Neural cell (in vitro differentiated cells): ENCODE measurements around the gene EMILIN3. TPM values are rescaled to one million over a fixed set of nuclear protein-coding genes. Genes with fewer than 3 reads are reported as not detected.

ENCODE experiments used
- H2AFZ ChIP-seq: fragments of 200-600, 300-800 bp; sonication (generic), shearing (Covaris generic); 2 replicates; pipeline ENCODE4 v1.6.0; 2014; ENCODE audit warnings: low read depth, mild to moderate bottlenecking, antibody characterized with exemption, low read length, moderate library complexity
- H3F3A ChIP-seq: fragments of 200-600 bp; shearing (Covaris generic); 2 replicates; pipeline ENCODE4 v1.6.1; 2016; ENCODE audit warnings: mild to moderate bottlenecking, moderate library complexity, mixed read lengths, antibody characterized with exemption, low read length; ENCODE audit not compliant: insufficient read depth, poor library complexity, severe bottlenecking
- H3K27ac ChIP-seq: fragments of 200-600, 300-800 bp; sonication (generic), shearing (Covaris generic); 2 replicates; pipeline ENCODE4 v1.5.1; 2014; ENCODE audit warnings: mild to moderate bottlenecking, low read length, moderate library complexity
- H3K27me3 ChIP-seq: fragments of 300-800, 200-600 bp; sonication (generic), shearing (Covaris generic); 2 replicates; pipeline ENCODE4 v1.6.0; 2014; ENCODE audit warnings: mild to moderate bottlenecking, low read depth, low read length, moderate library complexity; ENCODE audit not compliant: insufficient read depth
- H3K36me3 ChIP-seq: fragments of 300-800, 200-600 bp; sonication (generic), shearing (Covaris generic); 2 replicates; pipeline ENCODE4 v1.5.1; 2014; ENCODE audit warnings: mild to moderate bottlenecking, antibody characterized with exemption, low read length, moderate library complexity; ENCODE audit not compliant: insufficient read depth
- H3K4me2 ChIP-seq: fragments of 300-800, 200-600 bp; sonication (generic), shearing (Covaris generic); 2 replicates; pipeline ENCODE4 v1.6.0; 2014; ENCODE audit warnings: mild to moderate bottlenecking, low read length
- H3K4me3 ChIP-seq: fragments of 300-800, 200-600 bp; sonication (generic), shearing (Covaris generic); 2 replicates; pipeline ENCODE4 v1.5.1; 2014; ENCODE audit warnings: mild to moderate bottlenecking, low read length, moderate library complexity
- H3K79me2 ChIP-seq: fragments of 200-600 bp; shearing (Covaris generic); replicated peaks from 2 replicates; pipeline ENCODE4 v1.6.0; 2014; ENCODE audit warnings: mild to moderate bottlenecking, low read length, moderate library complexity; ENCODE audit not compliant: insufficient read depth
- H3K9ac ChIP-seq: fragments of 300-800, 200-600 bp; sonication (generic), shearing (Covaris generic); 2 replicates; pipeline ENCODE4 v1.6.1; 2016; ENCODE audit warnings: mild to moderate bottlenecking, low read length, mixed read lengths
- H3K9me2 ChIP-seq: fragments of 200-600 bp; shearing (Covaris generic); 2 replicates; pipeline ENCODE4 v1.6.1; 2016; ENCODE audit warnings: mild to moderate bottlenecking, low read length, mixed read lengths; ENCODE audit not compliant: insufficient read depth
- H3K9me3 ChIP-seq: fragments of 200-600, 300-800 bp; sonication (generic), shearing (Covaris generic); 2 replicates; pipeline ENCODE4 v1.6.1; 2016; ENCODE audit warnings: mild to moderate bottlenecking, mixed run types, low read length, moderate library complexity, mixed read lengths
- H4K20me1 ChIP-seq: fragments of 200-600 bp; shearing (Covaris generic); 2 replicates; pipeline ENCODE4 v1.6.1; 2016; ENCODE audit warnings: mild to moderate bottlenecking, mixed run types; ENCODE audit not compliant: insufficient read depth
- EP300 ChIP-seq: fragments of 450-650 bp; conservative IDR thresholded peaks from 2 replicates; pipeline ENCODE4 v1.6.1; 2014; ENCODE audit warnings: antibody characterized with exemption, mild to moderate bottlenecking, moderate library complexity; ENCODE audit not compliant: poor library complexity, severe bottlenecking
- EZH2 ChIP-seq: fragments of 200-600, 300-800 bp; shearing (Covaris generic), sonication (generic); IDR thresholded peaks from 2 replicates; pipeline ENCODE4 v1.6.1; 2014; ENCODE audit warnings: antibody characterized with exemption, low read length, borderline replicate concordance, mild to moderate bottlenecking; ENCODE audit not compliant: insufficient read depth, poor library complexity, severe bottlenecking
- MXI1 ChIP-seq: fragments of 450-650 bp; conservative IDR thresholded peaks from 2 replicates; pipeline ENCODE4 v1.6.1; 2014; ENCODE audit warnings: antibody characterized with exemption, mild to moderate bottlenecking; ENCODE audit not compliant: poor library complexity, severe bottlenecking
- POLR2AphosphoS5 ChIP-seq: IDR thresholded peaks from 2 replicates; pipeline ENCODE4 v1.6.1; 2012
- RAD21 ChIP-seq: fragments of 450-650 bp; conservative IDR thresholded peaks from 2 replicates; pipeline ENCODE4 v1.6.1; 2014; ENCODE audit warnings: antibody characterized with exemption, mild to moderate bottlenecking, moderate library complexity
- SMC3 ChIP-seq: fragments of 450-650 bp; conservative IDR thresholded peaks from 2 replicates; pipeline ENCODE4 v1.6.1; 2014; ENCODE audit warnings: antibody characterized with exemption, mild to moderate bottlenecking, moderate library complexity; ENCODE audit not compliant: poor library complexity
- TAF1 ChIP-seq: IDR thresholded peaks from 2 replicates; pipeline ENCODE4 v1.6.1; 2012; ENCODE audit warnings: low read depth
- polyA plus RNA-seq: library from polyadenylated mRNA; depleted of rRNA; stranded (reverse); fragments of >200 nt; gene quantifications from 2 replicates; pipeline ENCODE4 v1.2.3, GENCODE V29; 2014
- TF ChIP-seq, protein P1 (sequence below): IDR thresholded peaks from 2 replicates; pipeline ENCODE4 v1.6.1; 2012; ENCODE audit warnings: borderline replicate concordance
- TF ChIP-seq, protein P2 (sequence below): fragments of 450-650 bp; IDR thresholded peaks from 2 replicates; pipeline ENCODE4 v1.5.1; 2014; ENCODE audit warnings: antibody characterized with exemption, mild to moderate bottlenecking, moderate library complexity; ENCODE audit not compliant: poor library complexity, severe bottlenecking

EMILIN3 gene
- polyA plus RNA-seq, 1 donor from 2014 or later: 0.30 TPM

DNA sequence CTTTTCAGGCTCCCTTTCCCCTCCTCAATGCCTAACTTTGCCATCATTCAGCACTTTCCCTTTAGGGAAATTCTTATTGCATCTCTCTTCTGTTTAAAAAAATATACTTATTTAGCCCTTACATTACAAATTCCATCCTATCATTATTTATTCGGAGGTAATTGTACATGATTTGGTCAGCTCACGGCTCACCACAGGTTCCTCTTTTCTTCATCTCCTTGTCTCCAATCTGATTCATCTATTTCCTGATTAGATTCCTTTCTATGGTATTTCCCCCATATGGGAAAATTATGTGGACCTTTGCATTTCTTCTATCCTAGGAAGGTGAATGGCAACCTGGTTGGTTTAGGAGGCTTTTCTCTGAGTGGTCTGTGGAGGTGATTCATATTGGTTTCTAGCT lies 12.9 kb upstream of the EMILIN3 start:
- H2AFZ ChIP-seq: no peak overlapping the region
- H3K9ac ChIP-seq: no peak overlapping the region
- no peak for TF ChIP-seq SMC3
- TF ChIP-seq, protein P1, sequence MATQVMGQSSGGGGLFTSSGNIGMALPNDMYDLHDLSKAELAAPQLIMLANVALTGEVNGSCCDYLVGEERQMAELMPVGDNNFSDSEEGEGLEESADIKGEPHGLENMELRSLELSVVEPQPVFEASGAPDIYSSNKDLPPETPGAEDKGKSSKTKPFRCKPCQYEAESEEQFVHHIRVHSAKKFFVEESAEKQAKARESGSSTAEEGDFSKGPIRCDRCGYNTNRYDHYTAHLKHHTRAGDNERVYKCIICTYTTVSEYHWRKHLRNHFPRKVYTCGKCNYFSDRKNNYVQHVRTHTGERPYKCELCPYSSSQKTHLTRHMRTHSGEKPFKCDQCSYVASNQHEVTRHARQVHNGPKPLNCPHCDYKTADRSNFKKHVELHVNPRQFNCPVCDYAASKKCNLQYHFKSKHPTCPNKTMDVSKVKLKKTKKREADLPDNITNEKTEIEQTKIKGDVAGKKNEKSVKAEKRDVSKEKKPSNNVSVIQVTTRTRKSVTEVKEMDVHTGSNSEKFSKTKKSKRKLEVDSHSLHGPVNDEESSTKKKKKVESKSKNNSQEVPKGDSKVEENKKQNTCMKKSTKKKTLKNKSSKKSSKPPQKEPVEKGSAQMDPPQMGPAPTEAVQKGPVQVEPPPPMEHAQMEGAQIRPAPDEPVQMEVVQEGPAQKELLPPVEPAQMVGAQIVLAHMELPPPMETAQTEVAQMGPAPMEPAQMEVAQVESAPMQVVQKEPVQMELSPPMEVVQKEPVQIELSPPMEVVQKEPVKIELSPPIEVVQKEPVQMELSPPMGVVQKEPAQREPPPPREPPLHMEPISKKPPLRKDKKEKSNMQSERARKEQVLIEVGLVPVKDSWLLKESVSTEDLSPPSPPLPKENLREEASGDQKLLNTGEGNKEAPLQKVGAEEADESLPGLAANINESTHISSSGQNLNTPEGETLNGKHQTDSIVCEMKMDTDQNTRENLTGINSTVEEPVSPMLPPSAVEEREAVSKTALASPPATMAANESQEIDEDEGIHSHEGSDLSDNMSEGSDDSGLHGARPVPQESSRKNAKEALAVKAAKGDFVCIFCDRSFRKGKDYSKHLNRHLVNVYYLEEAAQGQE: no peak
- TF ChIP-seq TAF1: no peak
- TF ChIP-seq, protein P2, sequence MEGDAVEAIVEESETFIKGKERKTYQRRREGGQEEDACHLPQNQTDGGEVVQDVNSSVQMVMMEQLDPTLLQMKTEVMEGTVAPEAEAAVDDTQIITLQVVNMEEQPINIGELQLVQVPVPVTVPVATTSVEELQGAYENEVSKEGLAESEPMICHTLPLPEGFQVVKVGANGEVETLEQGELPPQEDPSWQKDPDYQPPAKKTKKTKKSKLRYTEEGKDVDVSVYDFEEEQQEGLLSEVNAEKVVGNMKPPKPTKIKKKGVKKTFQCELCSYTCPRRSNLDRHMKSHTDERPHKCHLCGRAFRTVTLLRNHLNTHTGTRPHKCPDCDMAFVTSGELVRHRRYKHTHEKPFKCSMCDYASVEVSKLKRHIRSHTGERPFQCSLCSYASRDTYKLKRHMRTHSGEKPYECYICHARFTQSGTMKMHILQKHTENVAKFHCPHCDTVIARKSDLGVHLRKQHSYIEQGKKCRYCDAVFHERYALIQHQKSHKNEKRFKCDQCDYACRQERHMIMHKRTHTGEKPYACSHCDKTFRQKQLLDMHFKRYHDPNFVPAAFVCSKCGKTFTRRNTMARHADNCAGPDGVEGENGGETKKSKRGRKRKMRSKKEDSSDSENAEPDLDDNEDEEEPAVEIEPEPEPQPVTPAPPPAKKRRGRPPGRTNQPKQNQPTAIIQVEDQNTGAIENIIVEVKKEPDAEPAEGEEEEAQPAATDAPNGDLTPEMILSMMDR: no peak
- TF ChIP-seq POLR2AphosphoS5: no peak
- no peak for TF ChIP-seq EZH2
- no peak for TF ChIP-seq EP300
- no peak for TF ChIP-seq RAD21
- no peak for TF ChIP-seq MXI1
- H3K27ac ChIP-seq: no peak overlapping the region
- no peaks in the 10 kb centered on the region for H3F3A ChIP-seq
- H3K4me3 ChIP-seq: no peak overlapping the region
- no peak overlapping the region for H3K4me2 ChIP-seq
- H3K27me3 ChIP-seq: no peaks in the 10 kb centered on the region
- no peaks in the 10 kb centered on the region for H3K9me2 ChIP-seq
- H3K9me3 ChIP-seq: no peaks in the 10 kb centered on the region
- no peaks in the 10 kb centered on the region for H3K79me2 ChIP-seq
- H3K36me3 ChIP-seq: no peaks in the 10 kb centered on the region
- no peaks in the 10 kb centered on the region for H4K20me1 ChIP-seq

DNA sequence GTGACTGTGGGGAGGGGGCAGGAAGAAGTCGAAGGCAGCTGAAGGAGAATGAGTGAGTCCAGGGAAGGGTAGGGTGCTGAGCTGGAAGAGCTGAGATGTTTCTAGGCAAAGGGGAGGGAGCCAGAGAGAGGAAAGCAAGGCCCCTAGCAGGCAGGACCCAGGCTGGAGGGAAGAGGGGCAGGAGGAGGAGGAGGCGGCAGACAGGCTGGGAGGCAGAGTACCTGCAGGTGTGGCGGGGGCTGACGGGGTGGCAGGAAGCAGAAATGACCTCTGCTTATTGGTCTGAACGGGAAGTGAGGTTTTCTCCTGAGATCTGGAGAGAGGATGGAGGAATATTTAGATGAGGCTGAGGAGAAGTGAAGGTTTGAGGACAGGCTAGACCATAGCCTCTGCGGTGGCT lies 10.7 kb upstream of the EMILIN3 start:
- no peaks in the 10 kb centered on the region for H3K79me2 ChIP-seq
- H3K9me2 ChIP-seq: no peaks in the 10 kb centered on the region
- no peaks in the 10 kb centered on the region for H3K36me3 ChIP-seq

More for the DNA sequence above, 10.7 kb upstream of the EMILIN3 start:
- H2AFZ ChIP-seq: no peak overlapping the region
- no peak overlapping the region for H3K4me3 ChIP-seq
- TF ChIP-seq EZH2 (no peak), TAF1 (no peak), EP300 (no peak), RAD21 (no peak), MXI1 (no peak), SMC3 (no peak)
- TF ChIP-seq, protein P2: no peak
- TF ChIP-seq, protein P1: no peak
- H3K27ac ChIP-seq: no peak overlapping the region
- H3K27me3 ChIP-seq: no peaks in the 10 kb centered on the region
- H3K9me3 ChIP-seq: no peaks in the 10 kb centered on the region
- no peak overlapping the region for H3K4me2 ChIP-seq
- no peaks in the 10 kb centered on the region for H4K20me1 ChIP-seq
- H3K9ac ChIP-seq: no peak overlapping the region
- no peaks in the 10 kb centered on the region for H3F3A ChIP-seq
